ENCODE data around the gene CLIC6. TPM values are rescaled to one million over a fixed set of nuclear protein-coding genes. Genes with fewer than 3 reads are reported as not detected.

The CLIC6 gene
- total RNA-seq, 3 donors from 2014 or later = 0.96 to 4.8 (median 3.0) TPM

DNA sequence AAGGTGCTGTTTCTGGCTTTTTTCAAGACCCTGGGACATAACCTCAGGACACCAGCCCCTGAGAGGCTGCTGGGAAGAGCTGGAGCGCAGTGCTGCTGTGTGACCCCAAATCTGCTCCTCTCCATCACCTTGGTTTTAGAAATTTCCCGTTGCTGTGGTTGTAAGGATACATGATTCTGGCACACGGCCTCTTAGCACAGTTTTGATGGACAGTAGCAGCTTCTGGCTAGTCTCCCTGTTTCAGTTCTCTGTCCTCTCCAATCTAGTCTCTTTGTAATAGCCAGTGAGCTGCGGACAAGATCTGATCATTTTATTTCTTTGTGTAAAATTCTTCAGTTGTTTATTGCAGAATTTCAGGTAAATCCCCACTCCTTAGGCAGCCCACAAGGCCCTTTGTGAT, 3.1 kb downstream of the CLIC6 start:
- no peak for TF ChIP-seq CTCF (IDR thresholded peaks at IDR 0.05)
- intact Hi-C loops (cut with DNase I, micrococcal nuclease) = no loop called here
- no peaks in the 10 kb centered on the region for H3K36me3 ChIP-seq (ENCODE audit: low read depth)
- DNase-seq = no peak
- no peak for ATAC-seq
- no peak overlapping the region for H3K4me3 ChIP-seq
- H3K9me3 ChIP-seq = no peaks in the 10 kb centered on the region
- peaks cover 10% of the 10 kb centered on the region for H3K4me1 ChIP-seq (ENCODE audit: low read depth)

DNA sequence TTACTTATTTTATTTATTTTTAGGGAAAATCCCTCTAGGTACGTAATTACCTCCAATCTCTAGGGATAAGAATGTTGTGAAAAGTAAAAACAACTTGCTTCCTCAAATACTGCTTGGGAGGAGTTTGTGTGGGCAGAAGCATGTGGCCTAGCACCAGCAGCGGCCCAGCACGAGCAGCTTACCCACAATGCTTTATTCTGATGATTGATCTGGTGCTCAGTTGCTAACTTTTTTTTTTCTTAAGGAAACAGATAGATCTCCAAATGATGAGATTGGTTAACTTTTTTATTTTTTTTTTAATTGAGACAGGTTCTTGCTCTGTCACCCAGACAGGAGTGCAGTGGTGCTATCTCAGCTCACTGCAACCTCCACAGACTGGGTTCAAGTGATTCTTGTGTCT, 4.2 kb downstream of the CLIC6 start:
- peaks cover 10% of the 10 kb centered on the region for H3K4me1 ChIP-seq (ENCODE audit: low read depth)
- no peak for DNase-seq
- no peak for ATAC-seq
- no peak for TF ChIP-seq CTCF (IDR thresholded peaks at IDR 0.05)
- intact Hi-C loops (cut with DNase I, micrococcal nuclease) = no loop called here
- no peaks in the 10 kb centered on the region for H3K9me3 ChIP-seq
- no peaks in the 10 kb centered on the region for H3K36me3 ChIP-seq (ENCODE audit: low read depth)
- no peak overlapping the region for H3K4me3 ChIP-seq

- no peak overlapping the region for H3K4me3 ChIP-seq
- intact Hi-C loops (cut with DNase I, micrococcal nuclease) = no loop called here
- no peaks in the 10 kb centered on the region for H3K9me3 ChIP-seq
- DNase-seq = no peak
- TF ChIP-seq CTCF (IDR thresholded peaks at IDR 0.05) = no peak
- no peaks in the 10 kb centered on the region for H3K36me3 ChIP-seq (ENCODE audit: low read depth)
- no peak for ATAC-seq
- peaks cover 10% of the 10 kb centered on the region for H3K4me1 ChIP-seq (ENCODE audit: low read depth)
Observed at GRCh38 chr21:34674468-34674867, 5.7 kb downstream of the CLIC6 start.

DNA sequence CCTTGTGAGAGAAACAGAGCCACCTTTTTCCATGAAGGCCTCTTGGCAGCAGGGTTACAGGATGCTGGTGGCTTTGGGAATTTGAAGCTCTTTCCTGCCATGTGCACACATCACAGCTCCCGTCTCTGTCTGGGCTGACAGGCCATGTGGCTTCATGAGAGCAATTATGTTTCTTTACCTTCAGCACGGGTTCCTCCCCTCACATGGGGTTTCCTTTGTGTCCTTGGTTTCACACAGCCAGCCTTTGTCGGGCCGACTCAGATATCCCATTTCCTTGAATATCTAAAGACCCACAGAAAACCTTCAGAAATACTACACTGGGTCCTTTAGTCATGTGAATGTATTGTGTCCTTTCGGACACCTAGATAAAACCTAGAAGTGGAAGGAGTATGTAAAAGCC, 7.1 kb downstream of the CLIC6 start:
- no peak for TF ChIP-seq CTCF (IDR thresholded peaks at IDR 0.05)
- intact Hi-C loops (cut with DNase I, micrococcal nuclease) = no loop called here
- no peak for DNase-seq

DNA sequence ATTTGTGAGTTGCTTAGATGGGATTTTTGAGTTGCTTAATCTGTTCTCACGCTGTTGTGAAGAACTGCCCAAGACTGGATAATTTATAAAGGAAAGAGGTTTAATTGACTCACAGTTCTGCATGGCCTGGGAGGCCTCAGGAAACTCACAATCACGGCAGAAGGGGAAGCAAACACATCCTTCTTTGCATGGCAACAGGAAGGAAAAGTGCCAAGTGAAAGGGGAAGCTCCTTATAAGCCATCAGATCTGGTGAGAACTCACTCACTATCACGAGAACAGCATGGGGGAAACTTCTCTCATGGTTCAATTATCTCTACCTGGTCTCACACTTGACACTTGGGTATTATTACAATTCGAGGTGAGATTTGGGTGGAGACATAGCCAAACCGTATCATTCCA, 10.3 kb downstream of the CLIC6 start:
- Histone ChIP-seq H3K4me3 (no peak overlapping the region), H3K36me3 (ENCODE audit: low read depth) (no peaks in the 10 kb centered on the region), H3K4me1 (ENCODE audit: low read depth) (no peaks in the 10 kb centered on the region), H3K9me3 (peaks cover 8% of the 10 kb centered on the region)
- ATAC-seq = no peak
- TF ChIP-seq CTCF (IDR thresholded peaks at IDR 0.05) = no peak
- DNase-seq = no peak
- intact Hi-C loops (cut with DNase I, micrococcal nuclease) = no loop called here

More for the DNA sequence above, 7.1 kb downstream of the CLIC6 start:
- Histone ChIP-seq H3K4me1 (ENCODE audit: low read depth) (peaks cover 10% of the 10 kb centered on the region), H3K4me3 (no peak overlapping the region), H3K9me3 (peaks cover 4% of the 10 kb centered on the region), H3K36me3 (ENCODE audit: low read depth) (no peaks in the 10 kb centered on the region)
- ATAC-seq = no peak
